NCI-H187 (cell line): ENCODE data around the gene ZDHHC13.

Source experiments
- DNase-seq, 2 experiments: peaks; one replicate each; lab custom pipeline; 2025; lab: John Stamatoyannopoulos, UW

The ZDHHC13 gene

DNA sequence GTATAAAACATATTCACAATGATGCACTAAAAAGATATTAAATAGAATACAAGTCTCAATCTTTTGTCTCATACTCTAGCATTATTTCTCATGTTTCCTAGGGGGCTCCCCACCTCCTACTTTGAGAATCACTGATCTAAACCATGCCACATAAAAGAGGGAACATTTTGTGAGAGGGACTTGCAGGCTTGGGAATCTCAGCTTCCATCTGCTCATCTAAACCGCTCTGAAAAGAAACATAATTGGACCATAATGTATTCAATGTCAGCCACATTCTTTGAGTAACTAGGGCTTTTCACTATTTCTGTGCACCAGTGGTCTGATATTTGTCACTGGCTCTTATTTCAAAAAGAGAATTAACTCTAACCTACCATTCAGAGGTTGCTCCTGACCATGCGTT, 91.2 kb downstream of the ZDHHC13 start:
- DNase-seq = no peak

DNA sequence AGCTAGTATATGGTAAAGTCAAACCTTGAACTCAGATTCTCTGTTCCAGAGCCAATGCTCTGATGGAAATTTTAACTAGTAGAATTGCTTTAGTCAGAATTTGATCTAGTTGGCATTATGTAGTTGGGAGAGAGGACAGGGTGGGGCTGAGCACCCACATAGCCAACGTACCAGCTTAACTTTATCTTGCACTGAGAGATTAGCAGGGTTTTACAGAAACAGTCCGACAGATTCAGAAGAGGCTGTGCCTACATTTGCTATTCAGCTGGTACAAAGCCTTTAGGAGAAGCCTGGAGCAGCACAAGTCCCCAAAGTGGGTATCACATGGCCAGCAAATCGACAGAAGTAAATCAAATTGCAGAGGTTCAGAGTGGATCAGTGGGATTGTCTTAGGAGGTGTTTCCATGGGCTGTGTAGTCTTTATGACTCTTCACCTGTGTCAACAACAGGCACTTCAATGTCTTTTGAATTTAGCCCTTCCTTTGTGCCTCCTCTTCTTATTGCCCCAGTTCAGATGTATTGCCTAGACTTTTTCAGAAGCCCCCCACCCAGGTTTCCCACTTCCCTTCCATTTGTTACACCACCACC, 92.1 kb downstream of the ZDHHC13 start:
- no peak for DNase-seq

DNA sequence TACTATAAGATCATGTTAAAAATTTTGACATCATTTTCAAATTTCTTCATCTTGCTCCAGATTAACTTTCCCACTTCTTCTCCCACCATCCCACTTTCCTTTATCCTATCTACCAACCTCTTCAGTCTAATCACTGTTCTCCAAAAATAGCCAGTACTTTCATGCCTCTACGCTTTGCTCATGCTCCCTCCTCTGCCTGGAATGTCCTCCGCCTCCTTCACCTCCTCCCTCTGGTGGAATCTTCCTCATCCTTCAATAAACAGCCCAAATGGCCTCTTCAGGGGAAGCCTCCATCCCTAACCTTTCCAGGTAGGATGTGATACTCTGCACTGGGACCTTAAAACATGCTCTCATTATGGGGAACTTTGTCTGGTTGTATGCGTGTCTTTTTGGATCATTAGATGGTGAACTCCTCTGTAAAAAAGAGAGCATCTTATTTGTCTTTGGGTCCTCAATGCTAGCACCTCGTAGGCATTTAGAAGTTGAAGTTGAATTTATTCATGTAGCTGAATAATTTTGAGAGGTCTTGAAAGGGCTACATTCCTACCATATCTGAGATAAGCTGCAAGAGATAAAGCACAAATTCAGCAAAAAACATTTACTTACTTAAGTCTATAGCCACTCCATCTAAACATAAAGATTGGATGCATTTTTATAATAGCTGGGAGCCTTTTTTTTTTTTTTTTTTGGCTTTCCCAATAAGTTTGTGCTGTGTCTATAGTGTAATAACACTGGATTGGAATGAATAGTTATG, 92.8 kb downstream of the ZDHHC13 start:
- DNase-seq = no peak

DNA sequence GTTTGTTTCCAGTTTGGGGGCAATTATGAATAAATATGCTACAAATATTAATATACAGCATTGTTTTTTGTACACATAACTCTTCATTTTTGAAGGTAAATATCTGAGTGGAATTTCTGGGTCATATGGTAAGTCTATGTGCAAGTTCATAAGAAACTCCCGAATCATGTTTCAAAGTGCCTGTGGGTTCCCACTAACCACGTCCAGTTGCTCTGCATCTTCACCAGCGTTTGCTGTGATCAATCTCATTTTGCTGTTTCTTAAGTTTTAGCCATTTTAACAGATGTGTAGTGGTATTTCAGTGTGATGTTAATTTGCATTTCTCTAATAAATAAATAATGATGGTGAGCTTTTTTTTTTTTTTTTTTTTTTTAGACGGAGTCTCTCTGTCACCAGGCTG, 99.1 kb downstream of the ZDHHC13 start:
- DNase-seq = no peak

DNA sequence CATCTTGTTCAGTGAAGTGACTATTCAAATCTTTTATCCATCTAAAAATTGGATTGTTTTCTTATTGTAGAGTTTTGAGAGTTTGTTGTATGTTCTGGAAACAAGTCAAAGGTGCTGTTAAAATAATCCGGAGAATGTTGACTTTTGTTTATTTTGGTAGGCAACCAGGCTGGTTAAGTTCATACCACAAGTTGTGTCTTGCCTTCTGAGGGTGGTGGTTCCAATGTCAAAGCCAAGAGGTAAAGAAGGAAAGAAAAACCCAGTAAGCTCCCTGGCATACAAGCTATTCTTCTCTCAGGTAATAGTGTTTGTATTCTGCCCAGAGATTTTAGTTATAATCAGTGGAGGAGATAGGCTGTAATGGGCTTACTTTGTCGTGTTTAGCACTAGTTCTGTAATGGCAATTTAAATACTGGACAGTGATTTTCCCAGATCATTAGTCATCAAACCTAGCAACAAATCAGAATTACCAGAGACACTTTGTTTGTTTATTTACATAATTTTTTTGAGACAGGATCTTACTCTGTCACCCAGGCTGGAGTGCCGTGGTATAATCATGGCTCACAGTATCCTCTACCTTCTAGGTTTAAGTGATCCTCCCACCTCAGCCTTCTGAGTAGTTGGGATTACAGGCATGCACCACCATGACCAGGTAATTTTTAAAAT, 99.9 kb downstream of the ZDHHC13 start:
- DNase-seq = no peak

DNA sequence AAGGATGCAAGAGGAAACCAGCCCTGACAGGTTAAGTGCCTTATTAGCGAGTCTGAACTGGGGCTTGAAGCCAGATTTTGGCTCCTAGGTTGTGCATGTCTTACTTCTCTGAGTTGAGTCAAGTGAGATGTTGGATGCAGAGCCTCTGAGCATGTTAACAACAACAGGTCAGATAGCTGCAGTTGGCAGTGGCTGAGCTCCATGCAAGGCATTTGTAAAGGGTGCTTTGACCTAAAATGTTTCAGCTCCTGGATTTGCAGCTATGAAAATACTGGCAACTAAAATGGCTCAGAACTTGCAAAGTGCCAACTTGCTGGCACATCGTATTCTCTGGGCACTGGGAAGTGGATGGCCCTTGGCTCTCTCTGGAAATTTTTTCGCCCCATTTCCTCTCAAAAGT, 101.2 kb downstream of the ZDHHC13 start:
- DNase-seq = no peak

DNA sequence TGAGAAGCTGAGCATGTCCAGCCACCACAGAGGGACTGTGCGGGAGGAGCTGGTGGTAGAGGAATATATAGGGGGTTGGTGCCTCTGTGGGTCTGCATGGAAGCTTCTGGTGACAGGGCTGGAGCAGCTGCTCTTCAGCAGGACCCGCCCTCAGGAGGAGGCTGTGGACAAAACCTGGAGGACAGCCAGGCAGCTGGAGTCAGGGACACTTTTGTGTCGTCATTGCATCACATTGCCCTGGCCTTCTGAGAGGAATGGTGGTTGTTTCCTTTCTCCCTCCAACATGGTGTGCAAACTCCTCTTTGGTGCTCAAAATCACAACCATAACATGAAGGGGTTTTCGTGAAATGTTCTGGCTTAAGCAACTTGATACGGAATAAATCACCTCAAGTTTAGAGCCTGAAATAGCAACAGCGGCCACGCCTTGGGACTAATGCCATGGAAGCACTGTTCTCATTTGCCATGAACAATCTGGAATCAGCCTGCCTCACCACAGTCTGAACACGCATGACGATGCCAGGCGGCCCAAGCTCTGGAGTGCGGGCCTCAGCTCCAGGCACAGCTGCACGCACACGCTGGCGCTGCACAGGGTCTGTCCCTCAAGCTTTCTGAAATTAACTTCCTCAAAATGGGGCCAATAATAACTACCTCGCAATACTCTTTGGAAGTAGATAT, 102.0 kb downstream of the ZDHHC13 start:
- DNase-seq = peak; percentile 30 to 84

DNA sequence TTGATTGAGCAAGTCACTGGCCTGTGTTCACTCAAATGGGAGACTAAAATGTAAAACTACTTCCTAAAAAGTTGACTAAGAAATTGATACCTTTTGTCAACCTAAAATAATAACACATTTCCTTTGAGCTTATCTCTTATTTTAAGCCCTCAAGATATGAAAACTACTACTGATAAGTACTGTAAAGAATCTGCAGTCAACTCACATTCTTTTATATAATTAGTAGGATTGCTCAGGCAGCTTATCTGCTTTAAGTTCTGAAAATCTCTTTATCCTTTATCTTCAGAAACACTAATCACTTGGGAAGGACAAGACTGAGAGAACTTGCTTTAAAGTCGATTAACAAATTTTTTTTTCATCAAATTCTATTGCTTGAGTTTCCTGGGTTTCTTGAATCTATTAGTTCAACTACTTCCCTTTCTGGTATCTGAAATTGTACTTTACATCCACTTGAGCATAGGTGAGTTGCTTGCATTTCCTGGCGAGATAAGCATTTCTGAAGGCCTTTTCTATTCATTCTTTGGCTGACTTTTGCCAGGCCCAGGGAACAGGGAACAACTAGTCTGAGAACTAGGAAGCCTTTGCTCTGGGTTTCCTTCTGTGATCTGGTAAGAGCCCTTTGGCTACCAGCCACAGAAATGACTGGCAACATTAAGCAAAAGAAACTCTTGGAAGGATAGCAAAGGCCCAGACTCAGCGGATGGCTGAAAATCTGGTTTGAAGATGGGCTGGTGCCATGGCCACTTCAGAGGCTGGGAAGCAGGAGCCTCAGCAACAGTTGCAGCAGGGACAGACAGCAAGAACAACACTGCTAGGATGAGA, 104.1 kb downstream of the ZDHHC13 start:
- no peak for DNase-seq

DNA sequence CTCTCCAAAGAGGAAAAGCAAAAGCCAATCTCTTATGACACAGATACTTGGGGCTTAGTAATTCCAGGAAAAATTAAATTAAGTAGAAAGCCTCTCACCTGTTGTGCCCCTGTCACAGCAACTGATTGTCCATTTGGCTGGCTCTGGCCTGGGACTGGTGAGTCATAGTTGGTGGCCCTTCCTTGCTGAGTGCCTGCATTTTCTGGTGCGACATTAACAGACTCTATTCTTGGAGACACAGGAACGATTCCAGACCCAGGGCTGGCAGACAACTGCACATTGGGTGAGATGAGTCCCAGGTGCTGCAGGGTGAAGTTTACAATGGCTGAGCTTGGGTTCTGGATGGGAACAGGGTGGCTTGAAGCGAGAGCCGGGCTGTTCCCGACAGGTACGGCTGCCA, 108.2 kb downstream of the ZDHHC13 start:
- DNase-seq = no peak

DNA sequence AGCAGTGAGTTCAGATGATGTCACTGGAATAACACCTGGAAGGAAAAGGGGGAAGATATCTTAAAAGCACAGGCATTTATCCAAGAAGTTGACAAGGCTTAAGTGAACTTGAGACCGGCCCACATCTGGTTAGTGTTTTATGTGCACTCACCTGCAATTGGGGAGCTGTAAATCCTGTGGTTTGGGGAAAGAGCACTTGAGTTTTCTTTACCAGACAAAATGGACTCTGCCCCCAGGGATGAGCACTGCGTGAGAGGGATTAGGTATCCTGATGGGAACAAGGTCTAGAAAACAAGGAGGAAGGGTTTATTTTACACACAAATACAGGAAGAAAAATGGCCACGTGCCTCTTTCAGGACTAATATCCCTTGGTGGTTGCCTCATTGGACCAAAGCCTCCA, 108.6 kb downstream of the ZDHHC13 start:
- peak; percentile 50 to 89 for DNase-seq
